ENCODE results near the gene LMOD3.

DNA sequence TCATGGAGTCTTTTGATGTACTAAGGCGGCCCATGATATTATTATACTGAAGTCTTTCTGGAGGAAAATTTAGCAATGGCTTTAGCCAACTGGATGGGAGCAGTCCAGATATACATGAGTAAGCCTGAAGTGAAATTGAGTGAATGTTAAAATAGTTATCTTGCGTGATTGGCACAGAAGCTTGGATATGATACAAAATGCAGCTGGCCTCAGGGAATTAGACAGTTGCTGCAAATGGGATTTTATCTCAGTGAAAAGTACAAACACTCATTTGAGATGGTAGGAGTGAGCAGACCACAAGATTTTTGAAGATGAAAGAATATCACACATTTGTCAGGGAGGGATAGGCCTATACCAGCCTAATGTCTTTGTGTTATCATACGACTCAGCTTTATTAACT, 8.9 kb downstream of the LMOD3 start:
- TF ChIP-seq, protein P1, sequence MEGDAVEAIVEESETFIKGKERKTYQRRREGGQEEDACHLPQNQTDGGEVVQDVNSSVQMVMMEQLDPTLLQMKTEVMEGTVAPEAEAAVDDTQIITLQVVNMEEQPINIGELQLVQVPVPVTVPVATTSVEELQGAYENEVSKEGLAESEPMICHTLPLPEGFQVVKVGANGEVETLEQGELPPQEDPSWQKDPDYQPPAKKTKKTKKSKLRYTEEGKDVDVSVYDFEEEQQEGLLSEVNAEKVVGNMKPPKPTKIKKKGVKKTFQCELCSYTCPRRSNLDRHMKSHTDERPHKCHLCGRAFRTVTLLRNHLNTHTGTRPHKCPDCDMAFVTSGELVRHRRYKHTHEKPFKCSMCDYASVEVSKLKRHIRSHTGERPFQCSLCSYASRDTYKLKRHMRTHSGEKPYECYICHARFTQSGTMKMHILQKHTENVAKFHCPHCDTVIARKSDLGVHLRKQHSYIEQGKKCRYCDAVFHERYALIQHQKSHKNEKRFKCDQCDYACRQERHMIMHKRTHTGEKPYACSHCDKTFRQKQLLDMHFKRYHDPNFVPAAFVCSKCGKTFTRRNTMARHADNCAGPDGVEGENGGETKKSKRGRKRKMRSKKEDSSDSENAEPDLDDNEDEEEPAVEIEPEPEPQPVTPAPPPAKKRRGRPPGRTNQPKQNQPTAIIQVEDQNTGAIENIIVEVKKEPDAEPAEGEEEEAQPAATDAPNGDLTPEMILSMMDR (IDR thresholded peaks at IDR 0.05) = no peak
- no peak for TF ChIP-seq POLR2A (IDR thresholded peaks at IDR 0.05)

Measured in adrenal gland (tissue), 5 donors.